BE2C (cell line): ENCODE measurements around the gene PSMD13.
"Not testable (repeated sequence)": the region's sequence is repeated elsewhere in the genome, so short reads cannot be mapped to it uniquely, and the experiment has no call there.

Experiments
- DNase-seq: peaks from one replicate; pipeline ENCODE4 v3.0.0-alpha.2; 2020
- H3K27me3 ChIP-seq: fragments of 250-450 bp; sonication (Bioruptor Pico); 2 replicates; pipeline ENCODE4 v1.5.1; 2020; ENCODE audit warnings: mild to moderate bottlenecking
- H3K36me3 ChIP-seq: fragments of 250-450 bp; sonication (Bioruptor Pico); 2 replicates; pipeline ENCODE4 v1.5.1; 2020; ENCODE audit warnings: mild to moderate bottlenecking
- H3K4me1 ChIP-seq: fragments of 250-450 bp; sonication (Bioruptor Pico); 2 replicates; pipeline ENCODE4 v1.5.1; 2020
- H3K4me3 ChIP-seq: 2 replicates; pipeline ENCODE4 v1.5.1; 2011; ENCODE audit warnings: low read depth, low read length
- H3K9me3 ChIP-seq: fragments of 250-450 bp; sonication (Bioruptor Pico); 2 replicates; pipeline ENCODE4 v1.5.1; 2020
- CTCF ChIP-seq: IDR thresholded peaks from 2 replicates; pipeline ENCODE4 v1.5.1; 2012; ENCODE audit warnings: mild to moderate bottlenecking, low read depth, low read length

Gene PSMD13

DNA sequence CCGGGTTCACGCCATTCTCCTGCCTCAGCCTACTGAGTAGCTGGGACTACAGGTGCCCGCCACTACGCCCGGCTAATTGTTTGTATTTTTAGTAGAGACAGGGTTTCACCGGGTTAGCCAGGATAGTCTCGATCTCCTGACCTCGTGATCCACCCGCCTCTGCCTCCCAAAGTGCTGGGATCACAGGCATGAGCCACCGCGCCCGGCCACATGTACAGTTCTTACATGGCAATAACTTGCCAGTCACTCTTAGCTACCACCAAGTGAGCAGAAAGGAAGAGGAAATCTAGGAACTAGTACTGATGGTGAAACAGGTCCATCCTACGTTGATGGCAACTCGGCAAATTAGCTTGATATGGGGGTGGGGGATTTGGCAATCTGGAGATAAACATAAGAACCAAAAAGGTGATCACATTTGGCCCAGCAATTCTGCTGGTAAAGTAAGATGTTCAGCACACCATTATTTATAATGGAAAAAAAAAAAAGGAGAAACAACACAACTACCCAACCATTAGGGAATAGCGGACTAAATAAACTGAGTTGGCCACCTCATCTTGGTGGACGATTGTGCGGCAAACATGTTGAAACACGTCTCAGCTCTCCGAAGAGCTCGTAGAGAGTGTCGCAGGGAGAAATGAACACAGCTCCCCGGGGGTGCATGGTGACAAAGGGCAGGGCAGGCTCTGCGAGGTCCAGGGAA lies 46.8 kb downstream of the PSMD13 start:
- Histone ChIP-seq H3K36me3 (no peaks in the 10 kb centered on the region), H3K9me3 (no peaks in the 10 kb centered on the region), H3K4me1 (no peaks in the 10 kb centered on the region), H3K4me3 (no peak overlapping the region), H3K27me3 (peaks cover 46% of the 10 kb centered on the region)
- DNase-seq = no peak
- TF ChIP-seq CTCF = no peak

DNA sequence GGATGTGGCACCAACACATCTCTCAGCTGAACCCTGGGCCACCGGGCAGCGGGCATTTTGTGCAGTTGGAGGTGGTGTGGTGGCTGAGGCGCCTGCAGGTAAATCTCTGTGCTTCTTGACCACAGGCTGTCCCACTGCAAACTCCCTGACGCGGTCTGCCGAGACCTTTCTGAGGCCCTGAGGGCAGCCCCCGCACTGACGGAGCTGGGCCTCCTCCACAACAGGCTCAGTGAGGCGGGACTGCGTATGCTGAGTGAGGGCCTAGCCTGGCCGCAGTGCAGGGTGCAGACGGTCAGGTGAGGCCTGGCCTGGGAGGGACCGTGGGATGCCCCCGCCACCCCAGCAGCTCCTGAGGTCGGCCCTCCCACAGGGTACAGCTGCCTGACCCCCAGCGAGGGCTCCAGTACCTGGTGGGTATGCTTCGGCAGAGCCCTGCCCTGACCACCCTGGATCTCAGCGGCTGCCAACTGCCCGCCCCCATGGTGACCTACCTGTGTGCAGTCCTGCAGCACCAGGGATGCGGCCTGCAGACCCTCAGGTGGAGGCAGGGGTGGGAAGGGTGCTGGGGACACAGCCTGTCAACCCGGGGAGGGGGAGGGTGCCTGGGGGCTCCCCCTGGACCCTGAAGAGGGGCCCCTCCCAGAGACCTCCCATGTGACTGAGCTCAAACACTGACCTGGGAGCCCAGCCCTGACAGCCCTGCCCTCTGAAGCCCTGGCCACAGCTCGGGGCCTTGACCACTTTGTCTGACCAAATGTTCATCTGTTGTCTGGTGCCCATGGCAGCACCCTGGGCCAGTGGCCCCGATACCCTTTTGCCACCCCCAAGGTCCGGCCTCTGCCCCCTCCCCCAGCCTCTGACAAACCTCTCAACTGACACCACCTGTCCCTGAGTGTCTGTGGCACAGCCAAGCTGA lies 47.6 kb downstream of the PSMD13 start:
- no peaks in the 10 kb centered on the region for H3K36me3 ChIP-seq
- DNase-seq = no peak

GRCh38 chr11:285021-285893 lies 48.5 kb downstream of the PSMD13 start:
- H3K27me3 ChIP-seq = peaks cover 37% of the 10 kb centered on the region
- no peaks in the 10 kb centered on the region for H3K4me1 ChIP-seq
- no peak overlapping the region for H3K4me3 ChIP-seq
- H3K36me3 ChIP-seq = no peaks in the 10 kb centered on the region
- no peaks in the 10 kb centered on the region for H3K9me3 ChIP-seq
- no peak for DNase-seq
- TF ChIP-seq CTCF = no peak

More for the DNA sequence above, 47.6 kb downstream of the PSMD13 start:
- no peak for TF ChIP-seq CTCF
- H3K27me3 ChIP-seq = peaks cover 44% of the 10 kb centered on the region
- no peak overlapping the region for H3K4me3 ChIP-seq
- H3K4me1 ChIP-seq = no peaks in the 10 kb centered on the region
- H3K9me3 ChIP-seq = no peaks in the 10 kb centered on the region

DNA sequence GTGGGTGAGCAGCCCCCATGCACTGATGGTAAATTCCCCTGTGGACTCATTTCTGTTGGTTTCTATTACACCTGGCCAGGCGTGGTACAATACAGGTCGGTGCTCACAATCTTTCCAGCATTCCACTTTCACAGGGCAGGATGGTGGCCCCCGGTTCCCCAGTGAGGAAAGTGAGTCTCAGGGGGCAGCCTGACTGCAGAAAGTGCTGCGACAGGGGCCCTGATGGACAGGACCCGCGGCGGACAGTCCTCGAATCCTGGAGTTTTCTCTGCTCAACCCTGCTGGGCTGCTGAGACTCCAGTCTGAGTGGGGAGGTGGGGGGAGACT lies 49.1 kb downstream of the PSMD13 start:
- Histone ChIP-seq H3K27me3 (peaks cover 31% of the 10 kb centered on the region), H3K9me3 (no peaks in the 10 kb centered on the region), H3K4me3 (no peak overlapping the region), H3K36me3 (no peaks in the 10 kb centered on the region), H3K4me1 (no peaks in the 10 kb centered on the region)
- no peak for DNase-seq
- TF ChIP-seq CTCF = no peak

- H3K4me1 ChIP-seq, DNase-seq, H3K36me3 ChIP-seq, H3K4me3 ChIP-seq, H3K9me3 ChIP-seq: not testable (repeated sequence)
- H3K27me3 ChIP-seq = peaks cover 17% of the 10 kb centered on the region
Measured at GRCh38 chr11:286977-287820, 50.4 kb downstream of the PSMD13 start.
